PC-3 (cell line): ENCODE results near the gene SLC39A11. TPM values are rescaled to one million over a fixed set of nuclear protein-coding genes. Genes with fewer than 3 reads are reported as not detected.

ENCODE experiments used
- ATAC-seq: fragments of 200-7000 bp; cut with Tn5 transposase; 2 replicates; pipeline ENCODE4 v1.9.1; 2020; ENCODE audit warnings: mild to moderate bottlenecking, moderate library complexity
- BruUV-seq: library from RNA; stranded (reverse); fragments of 400-500 nt; replicated peaks from 2 replicates; lab custom pipeline; 2021; lab: Mats Ljungman, UMichigan
- CTCF ChIA-PET: fragments of 300-600 bp; sonication (Branson Sonifier 250); formaldehyde crosslinking; loops from one replicate; lab custom pipeline; 2022; ENCODE audit warnings: antibody characterized with exemption; lab: Charles Lee
- POLR2A ChIA-PET: fragments of 300-600 bp; sonication (Branson Sonifier 250); formaldehyde crosslinking; loops from one replicate; lab custom pipeline; 2022; ENCODE audit warnings: antibody characterized with exemption; ENCODE audit not compliant: unreplicated experiment; lab: Charles Lee
- DNase-seq: peaks from one replicate; pipeline ENCODE4 v3.0.0-alpha.2; 2015
- H2AFZ ChIP-seq: fragments of 300-600 bp; sonication (generic); 2 replicates; pipeline ENCODE4 v1.6.0; 2016; ENCODE audit warnings: antibody characterized with exemption, low read length
- H3F3A ChIP-seq: fragments of 300-600 bp; sonication (generic); one replicate; pipeline ENCODE4 v1.6.0; 2017; ENCODE audit warnings: antibody characterized with exemption, low read length, control low read depth, mild to moderate bottlenecking; ENCODE audit not compliant: unreplicated experiment
- H3K27ac ChIP-seq: fragments of 300-600 bp; sonication (generic); 2 replicates; pipeline ENCODE4 v1.5.1; 2016; ENCODE audit warnings: mild to moderate bottlenecking, low read length
- H3K27me3 ChIP-seq: fragments of 300-600 bp; sonication (generic); 2 replicates; pipeline ENCODE4 v1.6.1; 2016; ENCODE audit warnings: low read length, mixed read lengths
- H3K36me3 ChIP-seq: fragments of 300-600 bp; sonication (generic); 2 replicates; pipeline ENCODE4 v1.6.1; 2016; ENCODE audit warnings: low read depth, mixed run types, low read length, mixed read lengths
- H3K4me1 ChIP-seq: fragments of 300-600 bp; sonication (generic); 2 replicates; pipeline ENCODE4 v1.5.1; 2016; ENCODE audit warnings: low read length; ENCODE audit not compliant: insufficient read depth
- H3K4me2 ChIP-seq: fragments of 300-600 bp; sonication (generic); 2 replicates; pipeline ENCODE4 v1.6.0; 2016; ENCODE audit warnings: low read length
- H3K4me3 ChIP-seq: fragments of 300-600 bp; sonication (generic); 2 replicates; pipeline ENCODE4 v1.5.1; 2016; ENCODE audit warnings: mild to moderate bottlenecking, low read length, mixed read lengths
- H3K79me2 ChIP-seq: fragments of 300-600 bp; sonication (generic); 2 replicates; pipeline ENCODE4 v1.6.1; 2017; ENCODE audit warnings: low read length, mixed read lengths
- H3K9ac ChIP-seq: fragments of 300-600 bp; sonication (generic); 2 replicates; pipeline ENCODE4 v1.6.0; 2016; ENCODE audit warnings: mild to moderate bottlenecking, low read length
- H3K9me2 ChIP-seq: fragments of 300-600 bp; sonication (generic); replicated peaks from 2 replicates; pipeline ENCODE4 v1.6.1; 2016; ENCODE audit warnings: mixed run types, low read length, mixed read lengths
- H3K9me3 ChIP-seq: fragments of 300-600 bp; sonication (generic); 2 replicates; pipeline ENCODE4 v1.6.1; 2016; ENCODE audit warnings: low read length, mixed read lengths
- H4K20me1 ChIP-seq: fragments of 300-600 bp; sonication (generic); 2 replicates; pipeline ENCODE4 v1.6.1; 2016; ENCODE audit warnings: low read length, mixed read lengths
- EZH2 ChIP-seq: fragments of 300-600 bp; sonication (generic); IDR thresholded peaks from one replicate; pipeline ENCODE4 v1.6.1; 2017; ENCODE audit warnings: antibody characterized with exemption, mild to moderate bottlenecking, low read length; ENCODE audit not compliant: unreplicated experiment
- EZH2phosphoT487 ChIP-seq: fragments of 300-600 bp; sonication (generic); IDR thresholded peaks from 2 replicates; pipeline ENCODE4 v1.6.1; 2018; ENCODE audit warnings: mild to moderate bottlenecking, antibody characterized with exemption, low read length, borderline replicate concordance
- intact Hi-C: fragments of 100-400 bp; cut with micrococcal nuclease; formaldehyde crosslinking; loops from 2 replicates; pipeline ENCODE4 v1.9.0; 2023
- total RNA-seq: library from RNA; depleted of rRNA; stranded (reverse); fragments of >200 nt; gene quantifications from 2 replicates; pipeline ENCODE4 v1.2.3, GENCODE V29; 2014
- TF ChIP-seq, protein P1 (sequence below): fragments of 300-600 bp; sonication (generic); conservative IDR thresholded peaks from 2 replicates; pipeline ENCODE4 v1.5.1; 2017; ENCODE audit warnings: antibody characterized with exemption, low read depth, mild to moderate bottlenecking, low read length

Gene SLC39A11
- total RNA-seq, 1 experiment from 2014 or later, result 37.7 TPM

DNA sequence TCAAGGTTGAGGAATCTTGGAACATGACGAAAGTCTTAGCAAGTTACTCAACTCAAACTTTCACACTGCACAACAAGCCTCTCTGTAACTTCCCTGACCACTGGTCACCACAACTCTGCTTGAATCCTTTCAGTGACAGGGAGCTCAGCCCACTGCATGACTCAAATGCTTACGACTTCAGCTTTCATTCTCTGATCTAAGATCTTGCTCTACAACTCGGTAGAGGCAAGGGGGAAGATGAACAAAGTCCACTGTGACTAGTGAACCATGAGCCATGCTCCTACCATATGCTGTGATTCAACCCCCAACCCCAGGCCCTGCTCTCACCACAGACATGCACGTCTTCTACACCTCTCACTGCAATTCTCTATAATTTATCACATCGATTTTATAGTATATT is 160.9 kb downstream of the SLC39A11 start:
- Histone ChIP-seq H4K20me1 (no peaks in the 10 kb centered on the region), H3K4me2 (no peak overlapping the region), H3K9me2 (no peaks in the 10 kb centered on the region), H3K9me3 (no peaks in the 10 kb centered on the region), H3K27ac (no peak overlapping the region), H2AFZ (no peak overlapping the region), H3K4me3 (no peak overlapping the region), H3K4me1 (no peaks in the 10 kb centered on the region), H3K9ac (no peak overlapping the region), H3K27me3 (no peaks in the 10 kb centered on the region), H3K36me3 (no peaks in the 10 kb centered on the region), H3K79me2 (no peaks in the 10 kb centered on the region), H3F3A (no peaks in the 10 kb centered on the region)
- POLR2A ChIA-PET, result no interaction called here
- intact Hi-C loops, result no loop called here
- DNase-seq, result no peak
- CTCF ChIA-PET, result no interaction called here
- no TSS peak for BruUV-seq
- TF ChIP-seq EZH2 (no peak), EZH2phosphoT487 (no peak)
- TF ChIP-seq, protein P1, sequence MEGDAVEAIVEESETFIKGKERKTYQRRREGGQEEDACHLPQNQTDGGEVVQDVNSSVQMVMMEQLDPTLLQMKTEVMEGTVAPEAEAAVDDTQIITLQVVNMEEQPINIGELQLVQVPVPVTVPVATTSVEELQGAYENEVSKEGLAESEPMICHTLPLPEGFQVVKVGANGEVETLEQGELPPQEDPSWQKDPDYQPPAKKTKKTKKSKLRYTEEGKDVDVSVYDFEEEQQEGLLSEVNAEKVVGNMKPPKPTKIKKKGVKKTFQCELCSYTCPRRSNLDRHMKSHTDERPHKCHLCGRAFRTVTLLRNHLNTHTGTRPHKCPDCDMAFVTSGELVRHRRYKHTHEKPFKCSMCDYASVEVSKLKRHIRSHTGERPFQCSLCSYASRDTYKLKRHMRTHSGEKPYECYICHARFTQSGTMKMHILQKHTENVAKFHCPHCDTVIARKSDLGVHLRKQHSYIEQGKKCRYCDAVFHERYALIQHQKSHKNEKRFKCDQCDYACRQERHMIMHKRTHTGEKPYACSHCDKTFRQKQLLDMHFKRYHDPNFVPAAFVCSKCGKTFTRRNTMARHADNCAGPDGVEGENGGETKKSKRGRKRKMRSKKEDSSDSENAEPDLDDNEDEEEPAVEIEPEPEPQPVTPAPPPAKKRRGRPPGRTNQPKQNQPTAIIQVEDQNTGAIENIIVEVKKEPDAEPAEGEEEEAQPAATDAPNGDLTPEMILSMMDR, result no peak
- no peak for ATAC-seq

DNA sequence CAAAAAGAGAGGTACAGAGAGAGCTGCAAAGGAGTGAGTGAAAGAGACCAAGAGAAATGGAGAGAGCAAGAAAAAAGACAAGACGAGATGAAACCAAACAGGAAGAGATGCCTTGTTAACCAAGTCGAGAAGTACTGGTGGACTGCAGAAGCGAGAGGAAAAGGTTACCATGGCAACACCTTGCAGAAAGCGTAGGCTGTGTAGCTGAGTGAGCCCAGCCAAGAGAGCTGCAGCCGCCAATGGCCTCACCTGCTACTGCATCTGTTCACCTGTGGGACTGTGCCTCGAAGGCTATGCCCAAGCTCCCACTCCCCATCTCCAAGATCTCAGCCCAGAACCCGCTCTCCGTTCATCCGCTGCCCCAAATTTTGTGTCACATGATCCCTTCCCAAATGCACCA is 161.3 kb downstream of the SLC39A11 start:
- no peaks in the 10 kb centered on the region for H3K79me2 ChIP-seq
- H3K4me1 ChIP-seq, result no peaks in the 10 kb centered on the region
- no peaks in the 10 kb centered on the region for H3F3A ChIP-seq
- BruUV-seq, result no TSS peak
- no peaks in the 10 kb centered on the region for H3K9me3 ChIP-seq
- no peaks in the 10 kb centered on the region for H3K36me3 ChIP-seq
- H3K9me2 ChIP-seq, result no peaks in the 10 kb centered on the region
- H3K9ac ChIP-seq, result no peak overlapping the region
- intact Hi-C loops, result no loop called here
- H3K27ac ChIP-seq, result no peak overlapping the region
- H3K4me2 ChIP-seq, result no peak overlapping the region
- H3K27me3 ChIP-seq, result no peaks in the 10 kb centered on the region
- no peak for ATAC-seq
- POLR2A ChIA-PET, result no interaction called here
- DNase-seq, result no peak
- no peaks in the 10 kb centered on the region for H4K20me1 ChIP-seq
- TF ChIP-seq, protein P1, result no peak
- TF ChIP-seq EZH2phosphoT487, result no peak
- TF ChIP-seq EZH2, result no peak
- no peak overlapping the region for H3K4me3 ChIP-seq
- CTCF ChIA-PET, result no interaction called here
- no peak overlapping the region for H2AFZ ChIP-seq

GRCh38 chr17:72930031-72930430 is 162.5 kb downstream of the SLC39A11 start:
- POLR2A ChIA-PET, result no interaction called here

More at GRCh38 chr17:72930031-72930430, 162.5 kb downstream of the SLC39A11 start:
- Histone ChIP-seq H3K9me2 (no peaks in the 10 kb centered on the region), H3K79me2 (no peaks in the 10 kb centered on the region), H3K36me3 (no peaks in the 10 kb centered on the region), H3K9ac (no peak overlapping the region), H3F3A (no peaks in the 10 kb centered on the region), H3K4me3 (no peak overlapping the region), H4K20me1 (no peaks in the 10 kb centered on the region), H2AFZ (no peak overlapping the region), H3K9me3 (no peaks in the 10 kb centered on the region), H3K4me1 (no peaks in the 10 kb centered on the region), H3K4me2 (no peak overlapping the region), H3K27ac (no peak overlapping the region), H3K27me3 (no peaks in the 10 kb centered on the region)
- no peak for TF ChIP-seq EZH2phosphoT487
- TF ChIP-seq, protein P1, result no peak
- no peak for TF ChIP-seq EZH2
- ATAC-seq (no peak), DNase-seq (no peak)
- intact Hi-C loops, result no loop called here
- no TSS peak for BruUV-seq
- CTCF ChIA-PET, result no interaction called here
